ENCODE data around the gene RNASEH2C.

- TF ChIP-seq CTCF (conservative IDR thresholded peaks at IDR 0.05; ENCODE audit: low read depth, low read length): no peak
- TF ChIP-seq CHD1 (IDR thresholded peaks at IDR 0.05; ENCODE audit: low read depth, low read length): no peak
- TF ChIP-seq RAD21 (IDR thresholded peaks at IDR 0.05; ENCODE audit: low read length): no peak
- TF ChIP-seq MAFK (IDR thresholded peaks at IDR 0.05; ENCODE audit: low read depth, low read length): no peak
- no peak for TF ChIP-seq ELK1 (IDR thresholded peaks at IDR 0.05; ENCODE audit: borderline replicate concordance, low read depth, low read length)
- no peak for TF ChIP-seq POLR2A (IDR thresholded peaks at IDR 0.05; ENCODE audit: low read depth, low read length)
- TF ChIP-seq RFX5 (IDR thresholded peaks at IDR 0.05; ENCODE audit: low read depth, low read length): no peak
- no peak for TF ChIP-seq MXI1 (IDR thresholded peaks at IDR 0.05; ENCODE audit: borderline replicate concordance, low read depth, low read length)
- no peak for TF ChIP-seq CEBPB (IDR thresholded peaks at IDR 0.05; ENCODE audit: low read depth, low read length)
- no peak for TF ChIP-seq BHLHE40 (IDR thresholded peaks at IDR 0.05; ENCODE audit: low read depth, low read length)
- TF ChIP-seq SMC3 (IDR thresholded peaks at IDR 0.05; ENCODE audit: low read depth, low read length): no peak
- no peak for TF ChIP-seq MAZ (IDR thresholded peaks at IDR 0.05; ENCODE audit: borderline replicate concordance, low read depth, low read length)
- no peak for TF ChIP-seq FOS (IDR thresholded peaks at IDR 0.05; ENCODE audit: low read depth, low read length)
- TF ChIP-seq RCOR1 (IDR thresholded peaks at IDR 0.05; ENCODE audit: insufficient replicate concordance, low read length): no peak
Observed at GRCh38 chr11:65685981-65686380, 34.6 kb downstream of the RNASEH2C start.

All from IMR-90 (cell line).